Endothelial cell of umbilical vein (primary cell): ENCODE measurements around the gene ORM2. TPM values are rescaled to one million over a fixed set of nuclear protein-coding genes. Genes with fewer than 3 reads are reported as not detected.
"Not testable (repeated sequence)": the region's sequence is repeated elsewhere in the genome, so short reads cannot be mapped to it uniquely, and the experiment has no call there.

Source experiments
- BruUV-seq: library from RNA; stranded (reverse); fragments of 400-500 nt; replicated peaks from 2 replicates; lab custom pipeline; 2021; lab: Mats Ljungman, UMichigan
- CTCF ChIA-PET: fragments of 300-600, 350-600 bp; sonication (Branson Sonifier 250); formaldehyde crosslinking; loops from one replicate; lab custom pipeline; 2021; ENCODE audit warnings: antibody characterized with exemption, inconsistent platforms; lab: Charles Lee
- POLR2A ChIA-PET: fragments of 300-600, 350-600 bp; sonication (Branson Sonifier 250); formaldehyde crosslinking; loops from one replicate; lab custom pipeline; 2021; ENCODE audit warnings: antibody characterized with exemption, inconsistent platforms; lab: Charles Lee
- DNase-seq: peaks from one replicate; pipeline ENCODE4 v3.0.0-alpha.2; 2011; ENCODE audit warnings: low read depth, low spot score
- FAIRE-seq: peaks from 2 replicates; lab custom pipeline; 2011; peaks lifted over from hg19 to GRCh38; lab: Jason Lieb, UNC
- H2AFZ ChIP-seq: 2 replicates; pipeline ENCODE4 v1.6.0; 2012; ENCODE audit warnings: low read depth, low read length, control low read depth, inconsistent platforms
- H3K27ac ChIP-seq: 2 replicates; pipeline ENCODE4 v1.5.1; 2011; ENCODE audit warnings: low read depth, mild to moderate bottlenecking, control low read depth, low read length, moderate library complexity; ENCODE audit not compliant: insufficient read depth
- H3K27me3 ChIP-seq, 2 experiments: 2 replicates each; pipeline versions ENCODE4 v1.6.0 to v1.6.1; 2011; ENCODE audit warnings: low read length in 2 of 2, mixed read lengths in 1 of 2; ENCODE audit not compliant: control insufficient read depth in 2 of 2, insufficient read depth in 2 of 2
- H3K36me3 ChIP-seq, 2 experiments: 2 replicates in 1 of 2; 3 replicates in 1 of 2; pipeline ENCODE4 v1.5.1; 2011; ENCODE audit warnings: low read length in 2 of 2, mild to moderate bottlenecking in 1 of 2, moderate library complexity in 1 of 2; ENCODE audit not compliant: control insufficient read depth in 2 of 2, insufficient read depth in 2 of 2; ENCODE audit errors: extremely low read depth in 1 of 2
- H3K4me1 ChIP-seq: 3 replicates; pipeline ENCODE4 v1.5.1; 2011; ENCODE audit warnings: mild to moderate bottlenecking, low read length; ENCODE audit not compliant: control insufficient read depth, insufficient read depth; ENCODE audit errors: extremely low read depth
- H3K4me2 ChIP-seq: 2 replicates; pipeline ENCODE4 v1.6.1; 2011; ENCODE audit warnings: low read length, control low read depth, mixed read lengths; ENCODE audit not compliant: insufficient read depth
- H3K4me3 ChIP-seq, 3 experiments: fragments of 200-600 bp in 1 of 3; sonication (generic), shearing (Covaris generic) in 1 of 3; replicated peaks in 1 of 3; 2 replicates each; pipeline ENCODE4 v1.5.1; 2011 to 2016; ENCODE audit warnings: control low read depth in 3 of 3, low read length in 3 of 3, mild to moderate bottlenecking in 2 of 3, inconsistent platforms in 1 of 3, low read depth in 1 of 3, moderate library complexity in 1 of 3; ENCODE audit not compliant: insufficient read depth in 1 of 3
- H3K79me2 ChIP-seq: 2 replicates; pipeline ENCODE4 v1.6.0; 2012; ENCODE audit warnings: low read length, inconsistent platforms; ENCODE audit not compliant: control insufficient read depth, insufficient read depth
- H3K9ac ChIP-seq: replicated peaks from 2 replicates; pipeline ENCODE3; 2011; ENCODE audit warnings: low read length, control low read depth; ENCODE audit not compliant: insufficient read depth; ENCODE audit errors: extremely low read depth
- H3K9me1 ChIP-seq: replicated peaks from 3 replicates; pipeline ENCODE4 v1.6.0; 2011; ENCODE audit warnings: mild to moderate bottlenecking, low read length; ENCODE audit not compliant: control insufficient read depth, insufficient read depth; ENCODE audit errors: extremely low read depth
- H3K9me3 ChIP-seq: replicated peaks from 2 replicates; pipeline ENCODE4 v1.5.1; 2012; ENCODE audit warnings: low read length, inconsistent platforms; ENCODE audit not compliant: control insufficient read depth, insufficient read depth
- H4K20me1 ChIP-seq: replicated peaks from 2 replicates; pipeline ENCODE3; 2011; ENCODE audit warnings: mild to moderate bottlenecking, low read length; ENCODE audit not compliant: control insufficient read depth, insufficient read depth; ENCODE audit errors: extremely low read depth
- FOS ChIP-seq: IDR thresholded peaks from 2 replicates; pipeline ENCODE4 v1.6.1; 2011; ENCODE audit warnings: mild to moderate bottlenecking, low read length, moderate library complexity, borderline replicate concordance; ENCODE audit not compliant: insufficient read depth
- GATA2 ChIP-seq: IDR thresholded peaks from 2 replicates; pipeline ENCODE4 v1.7.0; 2011; ENCODE audit warnings: low read depth, mild to moderate bottlenecking, moderate library complexity, mixed read lengths, low read length; ENCODE audit not compliant: insufficient read length, insufficient read depth
- MAX ChIP-seq: IDR thresholded peaks from 2 replicates; pipeline ENCODE4 v1.6.1; 2011; ENCODE audit not compliant: insufficient read depth, insufficient read length
- POLR2A ChIP-seq: IDR thresholded peaks from 2 replicates; pipeline ENCODE4 v1.6.1; 2012; ENCODE audit warnings: low read depth, mild to moderate bottlenecking, control low read depth, low read length
- POLR2AphosphoS5 ChIP-seq: IDR thresholded peaks from 2 replicates; pipeline ENCODE4 v1.6.1; 2012; ENCODE audit warnings: low read depth, mild to moderate bottlenecking, control low read depth, low read length, moderate library complexity; ENCODE audit not compliant: insufficient read depth
- dilution Hi-C: fragments of 300-500 bp; cut with MboI; formaldehyde crosslinking; loops from one replicate; pipeline ENCODE4 v1.15.0; 2019; ENCODE audit warnings: low sequenced_read_pairs; ENCODE audit not compliant: extremely low pct_ligation_motif_present
- intact Hi-C: fragments of 100-400 bp; cut with micrococcal nuclease; formaldehyde crosslinking; loops from one replicate; pipeline ENCODE4 v1.10.0; 2022
- polyA plus RNA-seq, 4 experiments: library from polyadenylated mRNA; depleted of rRNA in 3 of 4; stranded (reverse) in 3 of 4; unstranded in 1 of 4; fragments of >200 nt; gene quantifications; 2 replicates each; pipeline versions ENCODE4 v1.2.1 to v1.2.3, GENCODE V29; 2011 to 2012; ENCODE audit warnings: missing spikeins in 1 of 4
- total RNA-seq: library from RNA; stranded (reverse); gene quantifications from 2 replicates; pipeline ENCODE4 v1.2.3, GENCODE V29; 2021
- TF ChIP-seq, protein P1 (sequence below), 2 donors: IDR thresholded peaks; 1 replicate in 1 of 2; 2 replicates in 1 of 2; pipeline ENCODE4 v1.5.1; 2011; ENCODE audit warnings: low read length in 2 of 2, mild to moderate bottlenecking in 2 of 2, moderate library complexity in 2 of 2, control low read depth in 1 of 2, inconsistent platforms in 1 of 2, low read depth in 1 of 2; ENCODE audit not compliant: insufficient read depth in 1 of 2; ENCODE audit errors: extremely low read depth in 1 of 2

Gene ORM2
- total and polyA plus RNA-seq, 2 donors (not counting 3 experiments of a cell fraction or from before 2014, with no cell fraction given), result not detected

DNA sequence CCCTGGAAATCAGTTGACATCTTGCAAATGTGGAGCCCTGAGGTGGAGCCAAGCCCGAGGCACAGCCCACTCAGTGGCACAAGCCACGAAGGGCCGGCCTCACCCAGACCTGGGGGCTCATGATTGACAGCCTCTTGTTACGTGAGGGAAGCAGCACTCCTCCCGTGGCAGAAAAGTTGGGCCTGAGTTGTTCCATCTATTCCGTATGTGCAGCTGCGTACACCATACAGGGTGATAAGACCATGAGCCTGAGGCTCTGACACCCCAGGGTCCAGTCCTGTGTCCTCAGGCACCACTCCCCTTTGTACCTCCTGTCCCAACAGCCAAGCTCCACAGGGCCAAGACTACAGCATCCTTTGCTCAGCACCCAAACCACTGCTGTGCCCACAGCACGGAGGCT is 1.9 kb upstream of the ORM2 start:
- POLR2A ChIA-PET, result no interaction called here

GRCh38 chr9:114328357-114328820 is 1.3 kb upstream of the ORM2 start:
- dilution Hi-C loops, BruUV-seq, CTCF ChIA-PET: not testable (repeated sequence)

More for the DNA sequence above, 1.9 kb upstream of the ORM2 start:
- TF ChIP-seq GATA2 (no peak), POLR2A (no peak), FOS (no peak), POLR2AphosphoS5 (no peak), MAX (no peak)
- TF ChIP-seq, protein P1, sequence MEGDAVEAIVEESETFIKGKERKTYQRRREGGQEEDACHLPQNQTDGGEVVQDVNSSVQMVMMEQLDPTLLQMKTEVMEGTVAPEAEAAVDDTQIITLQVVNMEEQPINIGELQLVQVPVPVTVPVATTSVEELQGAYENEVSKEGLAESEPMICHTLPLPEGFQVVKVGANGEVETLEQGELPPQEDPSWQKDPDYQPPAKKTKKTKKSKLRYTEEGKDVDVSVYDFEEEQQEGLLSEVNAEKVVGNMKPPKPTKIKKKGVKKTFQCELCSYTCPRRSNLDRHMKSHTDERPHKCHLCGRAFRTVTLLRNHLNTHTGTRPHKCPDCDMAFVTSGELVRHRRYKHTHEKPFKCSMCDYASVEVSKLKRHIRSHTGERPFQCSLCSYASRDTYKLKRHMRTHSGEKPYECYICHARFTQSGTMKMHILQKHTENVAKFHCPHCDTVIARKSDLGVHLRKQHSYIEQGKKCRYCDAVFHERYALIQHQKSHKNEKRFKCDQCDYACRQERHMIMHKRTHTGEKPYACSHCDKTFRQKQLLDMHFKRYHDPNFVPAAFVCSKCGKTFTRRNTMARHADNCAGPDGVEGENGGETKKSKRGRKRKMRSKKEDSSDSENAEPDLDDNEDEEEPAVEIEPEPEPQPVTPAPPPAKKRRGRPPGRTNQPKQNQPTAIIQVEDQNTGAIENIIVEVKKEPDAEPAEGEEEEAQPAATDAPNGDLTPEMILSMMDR (IDR thresholded peaks at IDR 0.05; ENCODE audit: extremely low read depth in 1 of 2, insufficient read depth in 1 of 2, low read depth in 1 of 2, low read length in 2 of 2), result no peak
- FAIRE-seq, result no peak
- H3K36me3 ChIP-seq, result no peaks in the 10 kb centered on the region
- no peaks in the 10 kb centered on the region for H3K9me3 ChIP-seq
- no peaks in the 10 kb centered on the region for H3K27me3 ChIP-seq
- H4K20me1 ChIP-seq, result no peaks in the 10 kb centered on the region
- no peaks in the 10 kb centered on the region for H3K79me2 ChIP-seq
- H3K4me2 ChIP-seq, result no peak overlapping the region
- BruUV-seq, result no TSS peak
- H3K4me3 ChIP-seq, result no peak overlapping the region
- CTCF ChIA-PET, result no interaction called here
- dilution Hi-C loops, result no loop called here
- H3K27ac ChIP-seq, result no peak overlapping the region
- H3K4me1 ChIP-seq, result no peaks in the 10 kb centered on the region
- intact Hi-C loops, result no loop called here
- no peak overlapping the region for H2AFZ ChIP-seq
- no peaks in the 10 kb centered on the region for H3K9me1 ChIP-seq
- H3K9ac ChIP-seq, result no peak overlapping the region
- DNase-seq, result no peak

DNA sequence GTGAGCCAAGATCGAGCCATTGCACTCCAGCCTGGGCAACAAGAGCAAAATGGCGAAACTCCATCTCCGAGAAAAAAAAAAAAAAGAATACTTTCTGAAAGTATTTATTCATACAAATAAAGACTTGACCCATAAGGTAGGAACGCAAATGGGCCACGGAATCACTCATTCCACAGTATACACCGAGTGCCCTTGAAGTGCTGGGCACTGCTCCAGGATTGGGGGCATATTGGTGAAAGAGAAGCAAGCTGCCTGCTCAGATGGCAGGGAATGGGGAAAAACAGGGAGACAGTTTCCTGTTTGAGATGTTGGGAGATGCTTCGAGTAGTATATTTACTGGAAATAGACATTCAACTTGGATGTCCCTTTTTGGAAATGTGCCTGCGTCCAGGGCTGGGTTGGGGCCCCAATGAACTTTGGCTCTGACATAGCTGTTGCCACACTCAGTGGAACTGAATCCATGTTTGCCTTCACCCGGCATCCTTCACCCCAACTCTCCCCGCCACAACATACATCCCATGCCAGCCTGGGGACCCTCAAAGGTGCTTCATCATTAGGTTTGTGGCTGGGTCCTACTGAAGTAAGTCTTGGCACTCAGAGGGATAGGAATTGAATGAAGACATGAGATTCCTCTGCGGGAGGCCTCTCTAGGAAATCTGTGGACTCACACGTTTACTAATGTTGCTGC is 588 bp upstream of the ORM2 start:
- intact Hi-C loops, H3K27me3 ChIP-seq, BruUV-seq, CTCF ChIA-PET, H3K4me3 ChIP-seq, H4K20me1 ChIP-seq, H2AFZ ChIP-seq, H3K27ac ChIP-seq, H3K9me1 ChIP-seq, DNase-seq, H3K36me3 ChIP-seq, H3K9me3 ChIP-seq, H3K79me2 ChIP-seq, FAIRE-seq, H3K9ac ChIP-seq, H3K4me2 ChIP-seq, dilution Hi-C loops, H3K4me1 ChIP-seq, POLR2A ChIA-PET: not testable (repeated sequence)

More at GRCh38 chr9:114328357-114328820, 1.3 kb upstream of the ORM2 start:
- H3K27ac ChIP-seq, H2AFZ ChIP-seq, H3K9me1 ChIP-seq, H3K4me3 ChIP-seq, intact Hi-C loops, H3K9me3 ChIP-seq, POLR2A ChIA-PET, H3K4me2 ChIP-seq, H3K79me2 ChIP-seq, H3K4me1 ChIP-seq, H3K9ac ChIP-seq, FAIRE-seq, H3K27me3 ChIP-seq, H4K20me1 ChIP-seq, H3K36me3 ChIP-seq, DNase-seq: not testable (repeated sequence)
